Measurements from ENCODE around the gene SPATA17.
A peak's percentile ranks its signal among the peaks of the same experiment; 100 is the strongest.

The SPATA17 gene

DNA sequence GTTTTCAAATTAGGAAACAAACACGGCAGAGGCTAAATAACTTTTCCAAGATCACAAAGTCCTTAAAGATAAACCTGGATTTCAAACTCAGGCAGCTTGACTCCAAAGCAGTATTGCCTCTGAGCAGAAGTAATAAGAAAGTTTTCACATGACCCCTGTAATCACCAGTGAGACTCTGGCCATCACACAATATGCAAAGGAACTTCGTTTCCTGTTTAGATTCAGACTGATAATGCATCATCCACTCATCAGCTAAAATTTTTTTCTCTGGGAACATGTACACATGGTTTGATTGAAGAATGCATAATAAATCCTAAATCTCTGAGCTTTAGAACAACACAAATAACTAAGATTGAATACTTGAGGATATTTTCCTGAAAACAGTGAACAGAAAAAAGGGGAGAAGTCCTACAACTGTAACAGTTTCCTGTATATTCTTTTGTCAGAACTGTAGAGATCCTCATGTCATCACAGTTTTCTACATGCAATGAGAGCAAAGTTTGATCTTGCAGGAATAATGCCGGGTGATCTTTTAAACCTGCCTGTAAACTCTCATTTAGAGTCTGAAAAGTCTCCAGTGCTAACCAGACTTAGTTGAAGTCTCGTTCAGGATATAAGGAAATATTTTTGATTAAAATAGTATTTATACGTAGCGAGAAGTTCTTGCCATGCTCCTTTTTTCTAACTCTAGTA lies 225.3 kb downstream of the SPATA17 start:
- ATAC-seq, result no peak
- DNase-seq, result no peak

DNA sequence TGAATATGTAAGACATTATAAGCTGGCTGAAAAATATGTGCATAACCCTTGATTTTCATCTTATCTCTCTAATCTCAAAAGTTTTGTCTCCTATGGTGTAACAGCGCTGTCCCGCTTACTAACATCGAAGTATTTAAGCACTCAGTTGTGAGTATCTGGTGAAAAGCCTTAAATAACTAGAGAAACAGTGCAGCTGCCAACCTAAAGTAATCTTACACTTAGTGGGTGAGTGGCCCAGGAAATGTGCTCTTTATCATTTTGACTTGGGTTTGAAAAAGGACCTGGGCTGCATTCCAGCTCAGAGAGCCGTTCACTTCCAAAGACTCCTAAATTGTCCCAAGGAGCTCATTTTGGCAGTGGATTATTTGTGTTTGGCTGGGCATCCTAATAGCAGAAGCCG lies 225.9 kb downstream of the SPATA17 start:
- DNase-seq (no peak), ATAC-seq (no peak)

DNA sequence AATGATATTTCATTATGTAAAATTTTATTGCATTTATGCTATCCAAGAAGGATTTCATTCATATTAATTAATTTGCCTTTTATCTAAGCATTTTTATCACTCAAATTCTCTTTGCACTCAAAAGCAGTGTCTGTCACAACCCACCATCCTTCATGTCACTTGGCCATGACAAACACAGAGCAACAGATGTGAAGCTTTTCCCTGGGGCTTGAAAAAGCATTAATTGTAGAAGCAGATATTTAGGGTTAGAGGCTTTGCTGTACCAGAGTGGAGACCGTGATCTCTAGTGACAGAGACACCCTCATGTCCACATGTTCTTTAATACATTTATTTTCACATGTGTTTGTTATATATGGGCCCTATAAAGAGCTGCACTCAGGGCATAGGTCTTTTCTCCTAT lies 230.5 kb downstream of the SPATA17 start:
- no peak for DNase-seq
- no peak for ATAC-seq

DNA sequence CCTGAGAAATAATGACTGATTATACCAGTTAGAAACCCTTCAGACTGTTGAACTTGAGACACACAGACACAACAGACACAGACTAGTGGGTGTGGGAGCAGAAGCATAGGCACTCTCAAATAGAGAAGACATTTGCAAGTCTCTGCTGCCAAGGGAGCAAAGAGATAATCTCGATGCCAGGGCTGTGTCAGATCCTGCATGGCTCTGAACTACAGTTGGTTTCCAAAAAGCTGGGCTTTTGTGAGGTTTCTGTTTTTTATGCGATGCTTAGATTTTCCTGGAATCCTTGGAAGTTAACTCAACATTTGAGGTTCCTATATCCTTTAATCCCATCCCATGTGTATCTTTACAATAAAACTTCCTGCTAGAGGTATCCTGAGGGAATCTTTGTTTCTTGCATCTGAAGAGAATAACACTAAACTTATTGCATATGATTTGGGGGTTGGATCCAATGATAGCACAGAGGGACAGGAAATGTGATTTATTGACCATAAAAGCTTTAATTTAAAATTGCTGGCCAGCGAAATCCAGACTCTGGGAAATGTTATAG lies 236.4 kb downstream of the SPATA17 start:
- ATAC-seq (no peak), DNase-seq (no peak)

DNA sequence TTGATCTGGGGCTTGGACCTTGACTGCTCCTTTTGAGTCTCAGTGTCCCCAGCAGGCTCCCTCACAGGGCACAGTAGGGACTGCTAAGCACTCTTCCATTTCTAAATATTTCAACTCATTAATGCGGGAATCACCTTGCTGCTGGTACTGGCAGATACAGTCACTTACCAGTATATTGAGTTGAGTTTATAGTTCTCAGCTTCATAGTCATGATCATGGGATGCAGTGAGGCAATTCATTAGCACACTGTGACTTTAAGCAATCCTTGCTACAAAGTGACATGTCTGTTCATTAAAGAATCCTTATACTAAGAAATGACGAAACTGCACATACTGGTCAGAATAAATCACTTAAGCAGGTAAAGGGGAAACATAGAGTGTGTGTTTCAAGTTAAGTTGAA lies 240.8 kb downstream of the SPATA17 start:
- DNase-seq (no peak), ATAC-seq (no peak)

DNA sequence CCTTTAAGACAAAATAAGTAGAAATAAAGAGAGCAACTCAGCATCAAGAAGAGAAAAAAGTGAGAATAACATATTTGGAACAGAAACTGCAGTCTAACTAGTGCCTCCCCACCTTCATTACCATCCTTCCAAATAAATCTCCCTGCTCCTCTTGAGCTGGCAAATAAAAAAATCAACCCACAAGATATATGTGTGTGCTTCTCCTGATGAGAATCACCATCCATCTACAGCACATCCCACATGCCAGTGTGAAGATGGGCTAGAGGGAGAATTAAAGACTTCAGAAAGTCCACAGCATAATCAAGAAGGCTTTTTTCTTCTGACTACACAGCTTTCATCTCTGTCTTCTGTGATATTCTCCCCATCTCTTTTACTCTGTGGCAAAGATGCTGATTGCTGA lies 244.1 kb downstream of the SPATA17 start:
- DNase-seq (no peak), ATAC-seq (no peak)

DNA sequence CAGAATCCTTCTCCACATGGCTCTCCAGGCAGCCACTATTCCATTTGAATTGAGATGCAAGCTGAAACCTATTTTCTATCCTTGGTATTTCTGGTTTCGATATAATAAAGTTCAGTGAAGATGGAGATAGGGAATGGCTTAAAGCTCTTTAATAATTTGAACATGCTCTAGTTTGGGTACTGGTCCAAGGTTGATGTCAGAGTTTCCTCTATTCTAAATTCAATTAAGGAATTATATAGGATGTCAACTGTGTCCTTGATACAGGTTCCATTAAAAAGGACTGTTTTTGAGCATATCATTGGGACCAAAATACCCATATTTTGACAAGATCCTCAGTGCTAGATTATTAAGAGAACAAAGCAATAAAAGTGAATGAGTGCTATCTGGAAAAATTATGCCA lies 245.3 kb downstream of the SPATA17 start:
- ATAC-seq (no peak), DNase-seq (no peak)

DNA sequence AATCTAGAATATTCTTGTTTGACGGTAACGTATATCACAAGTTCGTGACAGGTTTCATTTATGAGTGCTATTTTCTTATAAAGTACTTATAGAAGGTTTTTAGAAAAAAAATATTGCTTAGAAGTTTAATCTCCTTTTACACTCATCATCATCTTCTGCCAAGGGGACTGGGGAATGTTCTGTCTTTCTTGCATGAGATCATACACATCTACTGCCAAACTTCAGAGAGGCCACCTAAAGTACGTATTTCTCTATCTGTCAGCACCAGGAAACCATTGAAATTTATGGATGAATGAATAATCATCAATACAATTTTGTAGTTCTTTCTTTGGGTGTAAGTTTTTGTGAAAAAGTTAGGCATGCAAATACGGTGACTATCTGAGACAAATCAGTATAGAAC lies 245.8 kb downstream of the SPATA17 start:
- ATAC-seq (no peak), DNase-seq (no peak)

DNA sequence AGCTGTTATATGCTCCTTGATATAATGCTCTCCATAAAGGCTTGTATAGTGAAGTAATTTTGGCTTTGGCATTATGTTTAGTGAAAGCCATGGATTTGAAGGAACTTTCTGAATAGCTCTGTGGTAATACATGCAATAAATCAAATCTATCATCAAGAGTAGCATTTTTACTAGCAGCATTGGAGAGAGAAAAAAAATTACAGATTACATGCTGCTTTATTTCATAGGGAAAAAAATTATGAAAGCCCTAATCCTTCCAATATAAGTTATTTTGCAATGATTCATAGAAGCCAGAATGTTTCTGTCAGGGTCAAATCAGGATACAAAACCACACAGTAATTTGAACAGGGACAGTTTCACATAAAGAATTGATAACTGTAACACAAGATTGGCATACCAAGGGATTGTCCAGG lies 250.0 kb downstream of the SPATA17 start:
- ATAC-seq, result no peak
- no peak for DNase-seq

DNA sequence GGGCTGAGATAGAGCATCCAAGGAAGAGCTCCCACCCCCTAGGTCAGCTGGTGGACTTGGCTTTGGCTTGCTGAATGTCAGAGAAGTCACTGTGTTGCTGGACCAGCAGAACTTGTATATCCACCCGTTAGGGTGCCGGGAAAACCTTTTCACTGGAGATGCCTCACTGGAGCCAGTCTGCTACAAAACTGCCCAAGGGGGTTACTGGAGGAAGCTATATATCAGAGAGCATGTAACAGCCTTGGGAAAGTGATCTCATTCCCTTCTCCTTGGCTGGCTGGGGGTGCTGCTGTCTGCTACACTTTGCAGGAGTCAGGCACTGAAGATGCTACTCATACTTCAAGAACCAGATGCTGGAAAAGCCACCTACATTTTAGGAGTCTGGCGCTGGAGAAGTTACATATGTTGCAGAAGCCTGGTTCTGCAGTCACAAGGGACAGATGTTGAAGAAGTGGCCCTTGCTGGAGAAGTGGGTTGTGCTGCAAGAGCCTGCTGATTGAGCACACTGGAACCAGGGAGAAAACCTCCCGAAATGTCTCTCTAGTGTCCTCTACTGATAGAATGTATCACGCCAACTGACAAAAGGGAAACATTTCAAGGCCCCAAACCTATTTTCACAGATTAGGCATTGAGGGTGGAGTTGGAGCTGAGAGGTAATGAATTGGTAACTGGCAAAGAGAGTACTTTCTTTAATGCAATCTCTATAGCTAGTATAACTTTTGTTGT lies 250.6 kb downstream of the SPATA17 start:
- DNase-seq (no peak), ATAC-seq (no peak)

DNA sequence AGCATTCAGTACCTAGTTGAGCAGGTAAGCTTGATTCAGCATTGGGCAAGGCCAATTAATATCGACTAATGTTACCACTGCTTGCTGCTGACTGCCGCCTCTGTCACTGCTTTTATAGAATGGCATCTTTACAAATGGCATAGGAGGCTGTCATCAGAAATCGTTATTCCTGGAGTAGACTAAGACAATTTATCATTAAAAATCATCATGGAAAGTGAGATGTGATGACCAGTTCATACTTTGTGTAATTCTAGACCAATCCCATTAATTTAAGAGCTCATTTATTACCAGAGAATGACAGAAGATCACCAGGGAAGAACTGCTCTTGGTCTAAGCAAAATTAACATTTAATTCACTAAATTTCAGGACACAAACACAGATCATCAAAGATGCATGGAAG lies 254.0 kb downstream of the SPATA17 start:
- DNase-seq, result no peak
- no peak for ATAC-seq

DNA sequence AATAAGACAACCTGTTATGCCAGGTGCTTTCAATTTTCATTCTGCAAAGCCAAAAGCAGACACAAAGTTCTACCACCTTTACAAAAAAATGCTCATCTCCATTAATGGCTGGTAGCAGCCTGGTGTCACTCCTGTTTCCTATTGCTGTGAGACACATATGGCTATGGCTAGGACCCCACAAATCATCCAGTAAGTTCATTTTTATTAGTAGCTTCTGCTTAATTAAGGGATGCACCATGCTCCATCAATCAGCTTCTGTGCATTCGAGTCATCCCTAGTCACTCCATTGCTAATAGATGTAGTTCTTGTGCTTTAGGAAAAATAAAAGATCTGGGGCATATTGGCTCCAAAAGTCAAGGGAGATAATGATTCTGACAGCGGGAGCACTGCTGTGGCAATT lies 257.2 kb downstream of the SPATA17 start:
- ATAC-seq (no peak), DNase-seq (no peak)

DNA sequence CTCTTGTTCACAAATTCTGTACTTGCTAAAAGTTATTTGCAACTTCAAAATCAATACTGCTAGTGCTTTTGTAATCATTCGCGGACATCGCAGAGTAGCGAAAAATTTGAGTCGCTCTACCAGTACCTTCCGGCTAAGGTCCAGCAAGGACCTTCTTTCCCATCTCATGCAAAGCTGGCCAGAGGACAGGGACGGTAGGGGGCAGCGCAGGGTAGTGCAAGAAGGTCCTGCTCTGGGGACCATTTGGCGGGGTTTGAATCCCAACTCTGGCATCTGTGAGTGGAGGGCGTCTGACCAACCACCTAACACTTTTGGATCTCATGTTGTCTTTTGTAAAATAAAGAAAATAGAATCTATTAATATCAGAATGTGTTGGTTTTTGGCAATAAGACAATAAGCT lies 258.3 kb downstream of the SPATA17 start:
- DNase-seq (no peak), ATAC-seq (no peak)

DNA sequence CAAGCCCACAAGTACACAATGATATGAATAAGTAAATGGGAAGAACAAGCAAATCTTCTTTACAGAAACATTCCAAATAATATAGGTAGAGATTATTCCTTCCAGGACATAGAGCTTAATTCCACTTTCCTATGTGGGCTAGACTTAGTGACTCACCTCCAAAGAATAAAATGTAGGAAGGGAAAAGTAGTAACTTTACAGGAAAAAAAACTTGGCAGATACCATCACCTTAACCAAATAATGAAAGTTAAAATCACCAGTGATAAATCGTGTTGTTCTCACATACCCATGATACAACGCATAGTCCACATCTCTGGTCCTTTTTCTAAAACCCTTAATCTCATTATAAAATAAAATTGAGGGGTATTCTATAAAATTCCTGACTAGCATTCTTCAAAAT lies 260.8 kb downstream of the SPATA17 start:
- ATAC-seq (no peak), DNase-seq (no peak)

DNA sequence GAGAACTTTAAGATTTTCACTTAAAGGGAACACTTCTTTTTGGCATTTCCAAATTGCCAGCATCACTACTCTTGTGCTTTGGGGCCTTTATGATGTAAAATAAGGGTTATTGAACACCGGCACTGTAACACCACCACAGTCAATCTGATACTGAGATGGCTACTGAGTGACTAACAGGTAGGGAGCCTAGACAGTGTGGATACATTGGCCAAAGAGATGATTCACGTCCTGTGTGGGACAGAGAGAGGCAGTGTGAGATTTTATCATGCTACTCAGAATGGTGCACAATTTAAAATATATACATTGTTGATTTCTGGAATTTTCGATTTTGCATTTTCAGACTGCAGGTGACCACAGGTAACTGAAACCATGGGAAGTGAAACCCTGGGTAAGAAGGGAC lies 261.6 kb downstream of the SPATA17 start:
- ATAC-seq (peak; percentile 46), DNase-seq (no peak)

DNA sequence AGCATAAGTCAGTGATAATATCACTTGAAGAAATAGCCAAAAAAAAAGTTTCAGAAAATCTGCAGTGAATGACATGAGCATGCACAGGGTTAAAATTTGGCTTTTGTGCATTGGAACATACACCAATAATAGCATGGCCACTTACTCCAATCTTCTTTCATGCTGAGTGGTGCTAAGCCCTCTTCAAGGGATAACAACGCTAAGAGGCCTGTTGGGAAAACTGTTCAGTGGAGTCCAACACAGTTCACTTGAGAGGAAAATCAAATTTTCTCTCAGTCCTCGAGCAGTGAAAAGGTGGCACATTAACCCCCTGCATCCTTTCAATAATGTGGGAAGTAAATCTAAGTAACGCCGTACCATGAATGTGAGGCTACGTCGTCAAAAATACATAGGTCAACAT lies 264.7 kb downstream of the SPATA17 start:
- DNase-seq, result no peak
- ATAC-seq, result no peak

DNA sequence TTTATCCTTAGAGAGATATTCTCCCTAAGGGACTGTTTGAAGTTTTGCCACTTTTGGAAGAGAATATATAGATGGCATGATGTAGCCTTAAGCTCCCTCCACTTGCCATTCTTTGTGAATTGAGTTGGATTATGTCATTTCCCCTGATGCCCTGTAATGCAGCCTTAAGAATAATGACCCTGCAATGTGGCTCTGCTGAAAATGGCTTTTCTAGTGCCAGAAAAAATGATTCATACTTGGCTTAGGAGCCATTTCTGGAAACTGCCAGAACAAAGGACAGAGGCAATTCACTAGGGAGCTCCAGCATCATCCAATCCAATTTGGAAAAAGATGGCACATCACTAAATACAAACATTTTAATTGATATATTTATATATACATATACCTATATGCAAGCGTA lies 265.3 kb downstream of the SPATA17 start:
- DNase-seq (no peak), ATAC-seq (no peak)

DNA sequence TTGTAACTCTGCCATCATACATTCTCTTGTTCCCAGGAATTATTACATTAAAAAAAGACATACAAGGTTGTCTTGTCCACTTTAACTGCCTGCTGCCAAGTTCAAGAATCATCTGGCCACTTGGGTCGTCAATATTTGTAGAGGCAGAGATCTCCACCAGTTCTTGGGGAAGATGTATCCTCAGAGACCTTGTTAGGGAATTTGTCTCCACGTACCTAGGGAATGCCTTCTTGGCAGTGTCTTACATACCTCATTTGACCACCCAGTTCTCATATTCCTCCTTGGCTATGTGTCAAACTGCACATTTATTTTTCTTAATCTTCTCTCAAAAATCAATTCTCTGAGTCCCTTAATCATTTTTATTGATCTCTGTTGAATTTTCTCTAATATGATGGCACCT lies 266.0 kb downstream of the SPATA17 start:
- ATAC-seq (no peak), DNase-seq (no peak)

DNA sequence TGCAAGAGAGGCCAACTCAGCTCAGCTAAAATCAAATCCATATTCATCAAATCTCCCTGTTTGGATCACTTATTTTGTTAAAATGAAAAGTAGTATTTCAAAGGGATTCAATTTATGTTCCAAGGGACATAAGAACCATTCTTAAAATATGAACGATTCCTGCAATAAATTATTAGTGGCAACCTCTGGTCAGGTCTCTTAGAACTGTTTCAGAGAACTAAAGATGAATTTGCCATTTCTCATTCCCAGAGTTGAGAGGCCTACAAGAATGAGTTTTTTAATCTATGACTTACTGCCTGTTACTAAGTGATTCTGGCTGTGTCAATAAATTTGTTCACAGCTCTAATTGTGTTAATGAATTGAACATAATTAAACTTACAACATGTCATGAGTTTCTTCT lies 268.5 kb downstream of the SPATA17 start:
- DNase-seq (no peak), ATAC-seq (no peak)

DNA sequence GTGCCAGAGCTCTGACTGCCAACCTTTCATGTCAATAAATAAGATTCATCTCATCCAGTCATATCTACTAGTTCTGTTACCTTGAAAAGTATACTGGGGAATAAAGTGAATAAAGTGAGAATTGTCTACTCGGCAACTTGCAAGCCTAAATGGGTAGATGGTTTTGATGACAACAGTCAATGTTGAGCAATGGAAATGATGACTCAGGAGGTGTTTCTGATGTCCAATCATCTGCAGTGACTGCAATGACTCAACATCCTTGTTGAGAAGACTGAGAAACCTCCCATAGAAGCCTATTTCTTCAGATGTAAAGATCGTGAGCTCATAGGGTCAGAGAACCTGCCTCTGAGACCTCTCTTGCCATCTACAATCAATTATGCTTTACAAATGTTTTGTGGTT lies 276.4 kb downstream of the SPATA17 start:
- no peak for ATAC-seq
- DNase-seq, result no peak

DNA sequence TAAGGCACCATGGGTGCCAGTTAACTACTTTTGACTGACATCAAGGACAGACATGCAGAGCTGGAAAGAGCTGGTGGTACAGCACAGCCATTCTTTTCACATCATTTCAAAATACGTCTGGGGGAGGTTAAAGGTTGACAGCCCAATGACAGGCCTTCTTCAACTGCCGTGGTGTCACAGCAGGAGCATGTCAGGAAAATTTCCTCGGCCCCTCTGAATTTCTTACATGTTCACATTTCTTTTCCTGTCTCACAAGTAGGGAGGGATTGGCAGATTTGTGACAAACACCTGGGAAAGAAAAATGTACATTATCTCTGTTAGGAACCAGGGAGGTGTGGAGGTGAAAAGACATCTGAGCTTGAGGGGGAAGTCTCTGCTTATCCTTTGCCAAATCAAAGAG lies 279.1 kb downstream of the SPATA17 start:
- DNase-seq (no peak), ATAC-seq (no peak)

DNA sequence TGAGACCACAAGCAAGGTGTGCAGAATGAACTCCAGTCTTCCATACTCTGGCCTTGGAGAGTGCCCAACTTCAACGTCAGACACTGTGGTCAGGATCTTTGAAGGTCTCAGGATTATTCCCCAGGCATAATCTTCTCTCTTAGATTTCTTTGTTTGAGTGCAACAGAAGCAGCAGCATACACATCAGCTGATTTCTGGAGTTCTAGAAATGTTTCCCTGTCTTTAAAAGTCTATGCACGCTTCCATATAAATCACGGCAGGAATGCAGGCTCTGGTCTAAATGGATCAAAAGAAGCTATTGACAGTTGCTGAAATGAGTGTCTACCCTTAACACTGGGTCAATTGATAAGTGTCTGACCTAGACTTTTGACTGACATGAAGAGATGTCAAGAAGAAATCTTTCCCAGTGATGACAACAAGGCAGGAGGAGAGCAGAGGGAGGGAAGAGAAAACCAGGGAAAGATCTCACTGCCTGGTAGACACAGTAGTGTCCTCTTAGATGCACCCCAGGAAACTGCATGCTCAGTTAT lies 279.7 kb downstream of the SPATA17 start:
- ATAC-seq (no peak), DNase-seq (no peak)

DNA sequence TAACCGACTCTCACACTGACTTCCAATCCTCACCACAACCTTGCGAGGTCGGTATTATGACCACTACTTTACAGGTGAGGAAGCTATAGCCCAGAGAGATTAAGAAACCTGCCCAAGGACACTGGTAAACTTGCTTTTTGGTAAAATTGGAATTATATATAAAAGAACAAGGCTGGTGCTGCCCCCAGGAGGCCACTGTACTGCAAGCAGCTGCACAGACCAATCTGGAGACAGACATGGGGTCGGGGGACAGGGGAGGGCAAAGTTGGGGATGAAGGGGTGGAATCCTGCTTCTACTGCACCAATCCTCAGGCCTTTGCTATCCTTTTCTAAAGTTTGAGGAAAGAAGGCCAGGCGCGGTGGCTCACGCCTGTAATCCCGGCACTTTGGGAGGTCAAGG lies 280.8 kb downstream of the SPATA17 start:
- DNase-seq, result no peak
- ATAC-seq, result no peak
